Measurements from ENCODE around the gene NFE2L3.

GRCh38 chr7:26151650-26151952 lies 397 bp upstream of the NFE2L3 start:
- no peak for TF ChIP-seq SUZ12 (IDR thresholded peaks at IDR 0.05; ENCODE audit: extremely low read depth, insufficient read depth, insufficient read length)
- no peak for TF ChIP-seq ZNF274 (IDR thresholded peaks at IDR 0.05; ENCODE audit: low read depth, low read length)

Measured in NT2/D1 (cell line).